Hepatocyte (in vitro differentiated cells): ENCODE data around the gene CHST6. TPM values are rescaled to one million over a fixed set of nuclear protein-coding genes. Genes with fewer than 3 reads are reported as not detected.
"Not testable (repeated sequence)": the region's sequence is repeated elsewhere in the genome, so short reads cannot be mapped to it uniquely, and the experiment has no call there.

Source experiments
- DNase-seq: peaks from one replicate; pipeline ENCODE4 v3.0.0-alpha.2; 2016; ENCODE audit warnings: low spot score
- H2AFZ ChIP-seq: fragments of 200-600 bp; sonication (generic); 2 replicates; pipeline ENCODE4 v1.6.0; 2016; ENCODE audit warnings: antibody characterized with exemption, mild to moderate bottlenecking
- H3K27ac ChIP-seq: fragments of 200-600 bp; sonication (generic); 2 replicates; pipeline ENCODE4 v1.5.1; 2016; ENCODE audit warnings: mild to moderate bottlenecking
- H3K27me3 ChIP-seq: fragments of 200-600 bp; sonication (generic); 2 replicates; pipeline ENCODE4 v1.6.1; 2016
- H3K36me3 ChIP-seq: fragments of 200-600 bp; sonication (generic); replicated peaks from 2 replicates; pipeline ENCODE4 v1.5.1; 2016; ENCODE audit warnings: low read depth; ENCODE audit not compliant: insufficient read depth
- H3K4me1 ChIP-seq: fragments of 200-600 bp; sonication (generic); 2 replicates; pipeline ENCODE4 v1.5.1; 2016; ENCODE audit warnings: mild to moderate bottlenecking, moderate library complexity; ENCODE audit not compliant: insufficient read depth
- H3K4me2 ChIP-seq: fragments of 200-600 bp; sonication (generic); 2 replicates; pipeline ENCODE4 v1.6.0; 2016
- H3K4me3 ChIP-seq: fragments of 200-600 bp; sonication (generic); 2 replicates; pipeline ENCODE4 v1.5.1; 2016; ENCODE audit warnings: mild to moderate bottlenecking
- H3K79me2 ChIP-seq: fragments of 200-600 bp; sonication (generic); 2 replicates; pipeline ENCODE4 v1.6.0; 2017; ENCODE audit warnings: mild to moderate bottlenecking
- H3K9me2 ChIP-seq: fragments of 200-600 bp; sonication (generic); replicated peaks from 2 replicates; pipeline ENCODE4 v1.6.0; 2017; ENCODE audit warnings: mild to moderate bottlenecking; ENCODE audit not compliant: insufficient read depth
- H3K9me3 ChIP-seq: fragments of 200-600 bp; sonication (generic); 2 replicates; pipeline ENCODE4 v1.5.1; 2016; ENCODE audit warnings: low read depth, mild to moderate bottlenecking
- H4K20me1 ChIP-seq: fragments of 200-600 bp; sonication (generic); 2 replicates; pipeline ENCODE4 v1.6.0; 2016; ENCODE audit warnings: mild to moderate bottlenecking; ENCODE audit not compliant: insufficient read depth, poor library complexity, severe bottlenecking
- CTCF ChIP-seq: fragments of 200-600 bp; sonication (generic); IDR thresholded peaks from 2 replicates; pipeline ENCODE4 v1.5.1; 2016; ENCODE audit warnings: antibody characterized with exemption, mild to moderate bottlenecking; ENCODE audit not compliant: poor library complexity
- EZH2 ChIP-seq: fragments of 200-600 bp; sonication (generic); IDR thresholded peaks from 2 replicates; pipeline ENCODE4 v1.6.1; 2016; ENCODE audit warnings: antibody characterized with exemption, mild to moderate bottlenecking, borderline replicate concordance
- EZH2phosphoT487 ChIP-seq: fragments of 200-600 bp; sonication (generic); IDR thresholded peaks from one replicate; pipeline ENCODE4 v1.6.1; 2018; ENCODE audit warnings: antibody characterized with exemption, mild to moderate bottlenecking, low read depth, moderate library complexity; ENCODE audit not compliant: unreplicated experiment, severe bottlenecking
- WGBS: methylation state at CpG from one replicate; pipeline ENCODE4 v1.1.6; 2016; ENCODE audit warnings: low lambda C conversion rate; ENCODE audit errors: missing lambda C conversion rate; 5-methylcytosine and 5-hydroxymethylcytosine counted together
- polyA plus RNA-seq: library from polyadenylated mRNA; unstranded; fragments of >200 nt; fragmentation: Nextera tagmentation; extraction: Ambion mirVana; gene quantifications from 2 replicates; pipeline ENCODE4 v1.2.1, GENCODE V29; 2016
- total RNA-seq: library from RNA; depleted of rRNA; stranded (reverse); fragments of >200 nt; gene quantifications from 2 replicates; pipeline ENCODE4 v1.2.3, GENCODE V29; 2014

Gene CHST6
- total and polyA plus RNA-seq, 2 experiments from 2014 or later, result 0.33 to 0.37 TPM

DNA sequence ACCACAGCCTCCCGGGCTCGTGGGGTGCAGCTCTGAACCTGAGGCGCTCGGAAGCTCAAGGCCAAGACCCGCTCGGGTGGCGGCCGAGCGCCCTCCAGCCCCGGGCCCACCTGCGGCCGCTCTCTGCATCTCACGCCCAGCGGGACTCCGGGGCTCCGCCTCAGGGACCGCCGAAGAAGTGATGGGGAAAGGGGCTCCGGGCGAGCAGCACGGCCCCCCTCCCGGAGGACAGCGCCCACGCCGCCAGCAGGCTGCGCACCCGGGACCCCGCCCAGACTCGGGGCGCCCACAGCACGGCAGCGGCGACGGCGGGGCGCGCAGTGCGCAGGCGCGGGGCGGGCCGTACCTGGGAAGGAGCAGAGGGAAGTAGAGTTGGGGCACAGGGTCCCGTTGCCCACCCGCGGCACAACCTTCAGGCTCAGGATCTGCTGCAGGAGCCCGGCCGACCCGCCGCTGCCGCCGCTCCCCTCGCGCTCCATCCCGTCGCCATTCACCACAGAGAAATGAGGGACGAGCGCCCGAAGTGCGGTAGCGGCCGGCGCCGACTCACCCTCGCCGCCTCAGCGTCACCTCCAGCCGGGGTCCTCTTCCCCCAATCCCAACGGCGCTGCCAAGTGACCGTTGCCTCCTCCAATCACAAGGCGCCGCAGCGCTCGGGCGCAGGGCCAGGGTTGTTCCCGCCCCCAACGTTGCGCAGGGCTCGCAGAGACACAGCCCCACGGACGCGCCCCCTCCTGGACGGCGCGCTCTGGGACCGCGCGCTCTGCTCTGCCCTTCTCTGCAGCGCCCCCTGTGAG is 30.9 kb downstream of the CHST6 start, which contains the start of gene TMEM170A:
Gene TMEM170A (minus strand): TSS at position 568 of the 797 bp plus-strand sequence. CDS start 89 bp downstream, at position 479.
- TF ChIP-seq CTCF (peak; percentile 100), EZH2phosphoT487 (no peak)
- WGBS, result under 1% methylated on average over 76 of the region's 89 CpGs

DNA sequence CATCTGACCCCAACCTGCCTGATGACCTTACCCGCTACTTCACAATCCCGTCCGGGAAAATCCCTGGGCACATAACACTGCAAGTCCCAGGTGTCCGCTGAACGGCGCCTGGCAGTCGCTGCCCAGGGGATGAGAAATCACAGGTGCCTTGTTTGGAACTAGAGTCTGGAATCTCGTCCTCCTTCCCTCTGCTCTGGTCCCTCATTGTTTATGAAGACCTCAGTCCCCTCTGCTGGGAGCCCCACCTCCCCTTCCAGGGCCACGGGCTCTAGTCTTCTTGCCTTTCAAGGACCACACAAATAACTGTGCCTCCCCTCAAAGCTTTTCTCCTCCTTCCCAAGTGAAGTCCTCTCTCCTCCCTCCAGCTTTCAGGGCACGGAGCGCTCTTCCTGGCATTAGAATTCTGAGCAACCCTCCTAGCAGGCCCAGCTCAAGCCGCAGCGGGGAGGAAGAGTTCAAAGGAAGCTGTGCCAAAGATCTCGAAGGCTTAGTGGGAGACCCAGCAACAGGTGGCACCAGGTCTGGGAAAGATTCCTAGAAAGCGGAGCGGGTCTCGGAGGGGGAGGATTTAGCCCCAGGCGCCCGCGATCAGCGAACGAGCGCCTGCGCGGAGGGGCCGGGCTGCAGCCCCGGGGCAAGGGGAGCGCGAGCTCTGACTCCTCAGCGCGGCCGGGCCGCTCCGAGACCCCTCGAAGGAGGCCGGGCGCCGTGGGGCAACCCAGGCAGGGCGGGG is 31.7 kb downstream of the CHST6 start:
- Histone ChIP-seq H3K4me3 (peak overlapping the region; percentile 86), H4K20me1 (peaks cover 32% of the 10 kb centered on the region), H2AFZ (peak overlapping the region; percentile 57), H3K27ac (peak overlapping the region; percentile 96), H3K4me2 (peak overlapping the region; percentile 80), H3K4me1 (peaks cover 10% of the 10 kb centered on the region), H3K79me2 (peaks cover 52% of the 10 kb centered on the region)
- WGBS, result 4% methylated on average over 32 of the region's 39 CpGs
- H3K27me3 ChIP-seq, H3K9me3 ChIP-seq, H3K36me3 ChIP-seq, H3K9me2 ChIP-seq: not testable (repeated sequence)
- peak; percentile 74 for DNase-seq

More for the DNA sequence above, 30.9 kb downstream of the CHST6 start, which contains the start of gene TMEM170A:
- Histone ChIP-seq H3K27me3 (no peaks in the 10 kb centered on the region), H3K9me2 (no peaks in the 10 kb centered on the region), H3K4me1 (peaks cover 10% of the 10 kb centered on the region), H3K36me3 (no peaks in the 10 kb centered on the region), H2AFZ (peak within 1 kb of the TSS; percentile 57), H3K4me2 (peak within 1 kb of the TSS; percentile 80), H3K4me3 (peak within 1 kb of the TSS; percentile 86), H4K20me1 (peaks cover 32% of the 10 kb centered on the region), H3K79me2 (peaks cover 45% of the 10 kb centered on the region), H3K27ac (peak within 1 kb of the TSS; percentile 96), H3K9me3 (no peaks in the 10 kb centered on the region)
- DNase-seq, result peak; percentile 100

GRCh38 chr16:75462806-75463205 is 32.4 kb downstream of the CHST6 start:
- no peaks in the 10 kb centered on the region for H3K27me3 ChIP-seq
- no peak overlapping the region for H3K27ac ChIP-seq
- no peaks in the 10 kb centered on the region for H3K9me2 ChIP-seq
- no peak for DNase-seq
- TF ChIP-seq EZH2, result no peak
- no peak for TF ChIP-seq EZH2phosphoT487
- no peak for TF ChIP-seq CTCF
- H3K79me2 ChIP-seq, result peaks cover 60% of the 10 kb centered on the region
- no peak overlapping the region for H3K4me3 ChIP-seq
- WGBS, result 51% methylated on average over 2 of the region's 2 CpGs
- H3K4me2 ChIP-seq, result peak overlapping the region; percentile 80
- H4K20me1 ChIP-seq, result peaks cover 39% of the 10 kb centered on the region
- peaks cover 10% of the 10 kb centered on the region for H3K4me1 ChIP-seq
- H3K9me3 ChIP-seq, result no peaks in the 10 kb centered on the region
- no peak overlapping the region for H2AFZ ChIP-seq
- no peaks in the 10 kb centered on the region for H3K36me3 ChIP-seq

GRCh38 chr16:75461575-75461974 is 33.7 kb downstream of the CHST6 start:
- TF ChIP-seq EZH2phosphoT487, result no peak
- no peak for TF ChIP-seq CTCF
- no peak for TF ChIP-seq EZH2
- no peak overlapping the region for H3K4me3 ChIP-seq
- H3K27me3 ChIP-seq, result no peaks in the 10 kb centered on the region
- H2AFZ ChIP-seq, result no peak overlapping the region
- H4K20me1 ChIP-seq, result peaks cover 48% of the 10 kb centered on the region
- peak overlapping the region; percentile 80 for H3K4me2 ChIP-seq
- H3K9me2 ChIP-seq, result no peaks in the 10 kb centered on the region
- 98% methylated on average over 2 of the region's 2 CpGs for WGBS
- peaks cover 10% of the 10 kb centered on the region for H3K4me1 ChIP-seq
- DNase-seq, result no peak
- H3K27ac ChIP-seq, result no peak overlapping the region
- H3K79me2 ChIP-seq, result peaks cover 72% of the 10 kb centered on the region
- H3K36me3 ChIP-seq, result no peaks in the 10 kb centered on the region
- no peaks in the 10 kb centered on the region for H3K9me3 ChIP-seq
